ENCODE results near the gene CNIH4.

- TF ChIP-seq CTCF (IDR thresholded peaks at IDR 0.05; ENCODE audit: low read depth, low read length) (no peak), POLR2A (IDR thresholded peaks at IDR 0.05; ENCODE audit: extremely low read depth, insufficient read length) (no peak), MAX (IDR thresholded peaks at IDR 0.05; ENCODE audit: low read depth, low read length) (no peak)
These were observed 36.6 kb downstream of the CNIH4 start for GRCh38 chr1:224393294-224393693.
